HCT116 (cell line): ENCODE measurements around the gene ATG16L1.

ENCODE experiments used
- CTCF ChIP-seq, 3 experiments: fragments of 200-600 bp in 1 of 3; sonication (generic) in 1 of 3; IDR thresholded peaks in 2 of 3; conservative IDR thresholded peaks in 1 of 3; 2 replicates each; pipeline ENCODE4 v1.5.1; 2012 to 2017; ENCODE audit warnings: low read depth in 2 of 3, low read length in 2 of 3, antibody characterized with exemption in 1 of 3, borderline replicate concordance in 1 of 3, control low read depth in 1 of 3, mild to moderate bottlenecking in 1 of 3, mixed read lengths in 1 of 3, mixed run types in 1 of 3, moderate library complexity in 1 of 3; ENCODE audit not compliant: insufficient read depth in 1 of 3
- POLR2AphosphoS5 ChIP-seq: IDR thresholded peaks from 2 replicates; pipeline ENCODE4 v1.6.1; 2011; ENCODE audit warnings: mild to moderate bottlenecking, low read depth, low read length, moderate library complexity

- TF ChIP-seq CTCF (IDR thresholded peaks at IDR 0.05 in 2 of 3, conservative IDR thresholded peaks at IDR 0.05 in 1 of 3; ENCODE audit: borderline replicate concordance in 1 of 3, insufficient read depth in 1 of 3, low read depth in 2 of 3, low read length in 2 of 3) = no peak
- no peak for TF ChIP-seq POLR2AphosphoS5
These were observed 85.1 kb downstream of the ATG16L1 start for GRCh38 chr2:233336541-233336940.
